Measurements from ENCODE around the gene SEMA3D.

SEMA3D gene

DNA sequence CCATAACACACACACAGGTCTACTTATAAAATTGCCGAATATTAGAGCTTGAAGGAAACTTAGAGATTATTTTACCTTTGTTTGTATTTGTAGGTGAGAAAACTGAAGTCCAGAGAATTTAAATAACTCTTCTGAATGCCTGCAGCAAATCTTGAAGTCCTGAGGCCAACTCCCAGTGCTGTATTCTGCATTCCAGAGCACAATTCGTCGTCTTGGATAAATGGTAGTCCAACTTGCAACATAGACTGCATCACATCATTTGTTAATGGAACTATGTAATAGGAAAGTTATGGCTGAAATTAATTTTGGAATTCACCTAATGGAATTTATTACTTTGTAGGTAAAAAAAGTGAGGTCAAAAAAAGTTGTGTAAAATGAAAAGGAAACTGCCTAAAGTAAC is 37.3 kb upstream of the SEMA3D start:
- no peak overlapping the region for H3K4me3 ChIP-seq (ENCODE audit: low read depth, low read length)
- DNase-seq (ENCODE audit: low read depth), result no peak
- TF ChIP-seq, protein P1, sequence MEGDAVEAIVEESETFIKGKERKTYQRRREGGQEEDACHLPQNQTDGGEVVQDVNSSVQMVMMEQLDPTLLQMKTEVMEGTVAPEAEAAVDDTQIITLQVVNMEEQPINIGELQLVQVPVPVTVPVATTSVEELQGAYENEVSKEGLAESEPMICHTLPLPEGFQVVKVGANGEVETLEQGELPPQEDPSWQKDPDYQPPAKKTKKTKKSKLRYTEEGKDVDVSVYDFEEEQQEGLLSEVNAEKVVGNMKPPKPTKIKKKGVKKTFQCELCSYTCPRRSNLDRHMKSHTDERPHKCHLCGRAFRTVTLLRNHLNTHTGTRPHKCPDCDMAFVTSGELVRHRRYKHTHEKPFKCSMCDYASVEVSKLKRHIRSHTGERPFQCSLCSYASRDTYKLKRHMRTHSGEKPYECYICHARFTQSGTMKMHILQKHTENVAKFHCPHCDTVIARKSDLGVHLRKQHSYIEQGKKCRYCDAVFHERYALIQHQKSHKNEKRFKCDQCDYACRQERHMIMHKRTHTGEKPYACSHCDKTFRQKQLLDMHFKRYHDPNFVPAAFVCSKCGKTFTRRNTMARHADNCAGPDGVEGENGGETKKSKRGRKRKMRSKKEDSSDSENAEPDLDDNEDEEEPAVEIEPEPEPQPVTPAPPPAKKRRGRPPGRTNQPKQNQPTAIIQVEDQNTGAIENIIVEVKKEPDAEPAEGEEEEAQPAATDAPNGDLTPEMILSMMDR (IDR thresholded peaks at IDR 0.05; ENCODE audit: insufficient read depth, low read depth, low read length, missing control alignments), result no peak

DNA sequence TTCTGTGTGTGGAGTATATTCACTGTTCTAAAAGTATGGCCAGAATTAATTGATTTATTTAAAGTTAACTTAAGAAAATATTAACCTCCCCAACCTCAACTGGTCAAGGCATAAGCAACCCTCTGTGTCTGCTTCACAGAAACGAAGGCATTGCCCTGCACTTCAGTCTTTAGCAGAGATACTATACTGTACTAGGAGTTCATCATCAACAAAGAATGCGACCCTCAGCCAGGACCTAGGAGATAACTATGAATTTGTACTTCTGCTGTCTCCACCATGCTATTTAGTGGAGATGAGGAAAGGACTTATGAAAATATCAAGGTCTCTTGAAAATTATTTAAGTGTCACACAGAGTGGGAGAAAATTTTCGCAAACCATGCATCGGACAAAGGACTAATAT is 35.7 kb upstream of the SEMA3D start:
- DNase-seq (ENCODE audit: low read depth), result no peak
- TF ChIP-seq, protein P1 (IDR thresholded peaks at IDR 0.05; ENCODE audit: insufficient read depth, low read depth, low read length, missing control alignments), result no peak
- H3K4me3 ChIP-seq (ENCODE audit: low read depth, low read length), result no peak overlapping the region

DNA sequence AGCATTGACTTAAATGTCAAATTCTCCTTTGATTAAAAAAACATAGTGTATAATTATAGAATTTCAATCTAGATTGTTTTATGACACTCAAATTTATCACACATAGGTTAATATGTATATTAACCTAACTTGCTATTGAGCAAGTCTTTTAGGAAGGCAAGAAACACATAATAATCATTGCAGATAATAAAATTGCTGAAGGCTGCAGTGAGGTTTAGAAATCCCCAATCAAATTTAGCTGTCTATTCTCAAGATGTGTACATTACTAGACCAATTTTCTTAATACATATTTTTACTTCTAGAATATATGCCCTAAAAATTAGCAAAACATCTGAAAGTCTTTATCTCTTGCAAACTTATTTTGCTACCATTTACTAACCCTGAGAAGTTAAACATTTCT is 34.9 kb upstream of the SEMA3D start:
- no peak for DNase-seq (ENCODE audit: low read depth)
- TF ChIP-seq, protein P1 (IDR thresholded peaks at IDR 0.05; ENCODE audit: insufficient read depth, low read depth, low read length, missing control alignments), result no peak
- no peak overlapping the region for H3K4me3 ChIP-seq (ENCODE audit: low read depth, low read length)

DNA sequence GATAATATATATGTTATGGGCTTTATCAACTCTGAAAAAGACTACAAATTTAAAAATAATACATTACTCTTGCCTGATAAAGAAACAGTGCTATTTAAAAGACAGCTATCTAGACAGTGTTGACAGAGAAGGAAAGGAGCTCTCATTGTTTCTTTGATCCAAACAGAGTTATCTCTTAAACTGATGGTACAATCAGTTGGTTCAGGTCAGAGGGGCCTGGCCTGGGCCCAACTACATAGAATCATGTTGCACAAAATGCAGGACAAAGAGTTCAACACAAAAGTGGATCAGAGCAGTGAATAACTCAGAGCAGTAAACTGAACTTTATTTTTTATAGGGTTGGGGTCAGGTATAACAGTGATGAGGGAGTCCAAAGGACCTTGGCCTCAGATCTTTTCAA is 33.8 kb upstream of the SEMA3D start:
- TF ChIP-seq, protein P1 (IDR thresholded peaks at IDR 0.05; ENCODE audit: insufficient read depth, low read depth, low read length, missing control alignments), result no peak
- no peak overlapping the region for H3K4me3 ChIP-seq (ENCODE audit: low read depth, low read length)
- DNase-seq (ENCODE audit: low read depth), result no peak

DNA sequence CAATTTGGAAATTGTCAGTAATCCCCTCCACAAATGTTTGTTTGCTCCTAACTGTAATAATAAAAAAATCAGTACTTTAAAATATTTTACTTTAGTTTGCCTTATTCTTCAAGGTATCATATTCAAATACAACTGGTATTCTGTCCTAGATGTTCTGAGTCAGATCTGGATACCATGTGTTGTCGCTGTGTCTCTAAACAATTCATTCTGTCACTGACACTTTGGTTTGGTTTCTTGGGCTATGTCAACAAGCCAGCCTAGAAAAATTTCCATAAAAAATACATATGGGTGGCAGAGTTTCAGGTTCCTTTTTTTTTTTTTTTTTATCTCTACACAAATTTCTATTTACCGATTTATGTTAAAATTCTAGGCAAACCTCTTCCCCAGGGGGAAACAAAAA is 33.2 kb upstream of the SEMA3D start:
- TF ChIP-seq, protein P1 (IDR thresholded peaks at IDR 0.05; ENCODE audit: insufficient read depth, low read depth, low read length, missing control alignments), result no peak
- peak; percentile 4 for DNase-seq (ENCODE audit: low read depth)

DNA sequence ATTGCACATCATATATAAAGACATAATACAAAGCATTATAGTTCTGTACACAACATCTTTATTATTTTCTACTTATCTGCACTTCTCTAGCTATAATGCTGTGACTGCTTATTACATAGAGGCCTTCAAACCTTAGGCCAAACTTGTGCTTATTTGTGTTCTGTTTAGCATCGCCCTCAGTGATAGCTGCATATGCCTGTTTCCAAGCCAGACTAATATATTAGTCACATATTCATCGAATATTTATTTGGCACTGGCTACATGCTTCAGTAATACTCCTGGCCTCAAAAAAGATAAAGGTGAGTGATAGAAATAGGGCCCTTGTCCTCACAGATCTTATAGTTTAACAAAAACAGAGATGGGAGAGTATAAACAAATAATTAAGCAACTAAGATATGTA is 30.2 kb upstream of the SEMA3D start:
- DNase-seq (ENCODE audit: low read depth), result no peak
- TF ChIP-seq, protein P1 (IDR thresholded peaks at IDR 0.05; ENCODE audit: insufficient read depth, low read depth, low read length, missing control alignments), result no peak
- H3K4me3 ChIP-seq (ENCODE audit: low read depth, low read length), result no peak overlapping the region

More for the DNA sequence above, 33.2 kb upstream of the SEMA3D start:
- no peak overlapping the region for H3K4me3 ChIP-seq (ENCODE audit: low read depth, low read length)

DNA sequence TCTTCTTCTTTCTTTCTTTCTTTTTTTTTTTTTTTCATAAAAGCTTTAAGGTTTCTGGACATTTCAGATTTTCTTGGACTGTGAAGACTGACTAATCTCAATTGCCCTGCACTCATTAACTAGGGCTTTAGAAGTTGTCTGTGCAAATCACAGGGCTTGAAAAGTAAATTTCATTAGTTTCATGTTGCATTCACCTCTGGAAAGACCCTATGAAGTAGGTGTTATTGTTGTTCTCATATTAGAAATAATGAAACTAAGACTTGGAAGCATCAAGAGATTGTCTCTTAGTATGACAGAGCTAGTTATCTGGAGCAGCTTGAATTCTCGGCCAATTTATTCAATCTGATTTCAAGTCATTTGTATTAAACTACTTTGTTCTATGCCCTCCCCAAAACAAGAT is 28.2 kb upstream of the SEMA3D start:
- H3K4me3 ChIP-seq (ENCODE audit: low read depth, low read length), result no peak overlapping the region
- peak; percentile 37 for DNase-seq (ENCODE audit: low read depth)
- TF ChIP-seq, protein P1 (IDR thresholded peaks at IDR 0.05; ENCODE audit: insufficient read depth, low read depth, low read length, missing control alignments), result no peak

All from GM12865 (cell line).